Lower leg skin (tissue), 3 donors: ENCODE data around the gene NARF.

Source experiments
- CTCF ChIP-seq, 3 donors: fragments of 450-650 bp; IDR thresholded peaks; one replicate each; pipeline ENCODE4 v1.5.1; 2016; ENCODE audit warnings: antibody characterized with exemption in 3 of 3, mild to moderate bottlenecking in 3 of 3, moderate library complexity in 2 of 3
- POLR2A ChIP-seq, 2 donors: fragments of 450-650 bp; IDR thresholded peaks; one replicate each; pipeline ENCODE4 v1.6.1; 2016 to 2017; ENCODE audit warnings: antibody characterized with exemption in 2 of 2, mild to moderate bottlenecking in 1 of 2, moderate library complexity in 1 of 2

- TF ChIP-seq CTCF (IDR thresholded peaks at IDR 0.05) (no peak), POLR2A (IDR thresholded peaks at IDR 0.05) (no peak)
Measured at GRCh38 chr17:82415336-82415735, 43.2 kb upstream of the NARF start.
